ENCODE data around the gene CFAP73. TPM values are rescaled to one million over a fixed set of nuclear protein-coding genes. Genes with fewer than 3 reads are reported as not detected.

CFAP73 gene
- total RNA-seq, 1 donor = not detected

GRCh38 chr12:113164014-113164413 is 14.5 kb downstream of the CFAP73 start:
- H3K4me3 ChIP-seq (ENCODE audit: low read depth, low read length) = no peak overlapping the region
- DNase-seq (ENCODE audit: low read depth) = no peak
- no peak for TF ChIP-seq CTCF (IDR thresholded peaks at IDR 0.05; ENCODE audit: insufficient read depth, low read depth, low read length)

DNA sequence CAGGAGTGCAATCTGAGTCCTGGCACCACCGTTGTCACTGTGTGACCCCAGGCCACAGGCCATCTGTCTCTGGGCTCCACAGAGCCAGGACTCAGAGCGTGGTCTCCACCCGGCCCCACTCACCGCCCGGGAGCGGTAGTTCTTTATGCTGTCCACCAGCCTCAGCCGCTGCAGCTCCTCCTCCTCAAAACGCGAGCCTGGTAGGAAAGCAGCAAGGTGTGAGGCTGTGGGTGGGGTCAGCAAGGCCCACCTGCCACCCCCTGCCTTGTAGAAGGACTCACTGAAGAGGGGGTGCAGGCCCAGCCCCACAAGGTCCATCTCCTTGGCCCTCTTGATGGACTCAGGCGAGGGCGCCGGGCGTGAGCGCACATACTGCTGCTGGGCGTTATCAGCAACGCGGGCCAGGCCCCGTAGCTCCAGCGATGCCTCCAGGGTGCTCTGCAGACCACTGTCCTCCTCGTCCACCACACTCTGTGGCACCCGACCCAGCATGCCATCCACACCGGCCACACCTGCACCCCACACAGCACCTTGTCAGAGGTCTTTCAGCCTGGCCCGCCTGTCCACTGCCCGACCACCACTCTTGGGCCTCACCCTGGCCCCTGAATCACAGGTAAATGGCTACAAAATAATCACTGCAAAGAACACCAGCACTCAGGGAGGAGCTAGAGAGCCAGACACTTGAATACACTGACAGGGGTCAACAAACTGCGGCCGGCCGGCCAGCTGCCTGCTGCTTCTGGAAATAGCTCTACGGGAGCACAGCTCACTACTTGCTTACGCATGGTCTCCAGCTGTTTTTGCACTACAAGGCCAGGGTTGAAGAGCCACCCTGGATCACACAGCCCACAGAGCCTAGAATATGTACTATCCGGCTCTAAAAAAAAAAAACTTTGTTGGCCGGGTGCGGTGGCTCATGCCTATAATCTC is 16.3 kb downstream of the CFAP73 start:
- H3K4me3 ChIP-seq (ENCODE audit: low read depth, low read length) = no peak overlapping the region
- DNase-seq (ENCODE audit: low read depth) = no peak
- TF ChIP-seq CTCF (IDR thresholded peaks at IDR 0.05; ENCODE audit: insufficient read depth, low read depth, low read length) = no peak

DNA sequence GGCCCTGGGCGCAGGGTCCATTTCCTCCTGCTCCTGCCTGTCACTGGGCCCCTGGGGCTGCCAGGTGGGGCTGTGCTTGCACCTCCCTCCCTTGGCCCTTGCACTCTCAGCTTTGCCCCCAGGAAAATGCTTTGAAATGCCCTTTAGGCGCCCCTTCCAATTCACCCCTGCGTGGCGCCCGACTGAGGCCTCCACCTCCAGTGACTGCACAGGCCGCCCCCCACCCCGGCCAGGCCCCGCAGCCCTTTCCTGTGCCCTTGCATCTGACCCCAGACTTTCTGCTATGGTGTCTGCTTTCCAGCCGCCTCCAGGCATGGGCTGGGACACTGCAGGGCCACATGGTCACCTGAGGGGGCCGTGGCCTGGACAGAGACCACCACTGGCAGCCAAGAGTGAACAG is 18.3 kb downstream of the CFAP73 start:
- TF ChIP-seq CTCF (IDR thresholded peaks at IDR 0.05; ENCODE audit: insufficient read depth, low read depth, low read length) = no peak
- DNase-seq (ENCODE audit: low read depth) = no peak
- no peak overlapping the region for H3K4me3 ChIP-seq (ENCODE audit: low read depth, low read length)

DNA sequence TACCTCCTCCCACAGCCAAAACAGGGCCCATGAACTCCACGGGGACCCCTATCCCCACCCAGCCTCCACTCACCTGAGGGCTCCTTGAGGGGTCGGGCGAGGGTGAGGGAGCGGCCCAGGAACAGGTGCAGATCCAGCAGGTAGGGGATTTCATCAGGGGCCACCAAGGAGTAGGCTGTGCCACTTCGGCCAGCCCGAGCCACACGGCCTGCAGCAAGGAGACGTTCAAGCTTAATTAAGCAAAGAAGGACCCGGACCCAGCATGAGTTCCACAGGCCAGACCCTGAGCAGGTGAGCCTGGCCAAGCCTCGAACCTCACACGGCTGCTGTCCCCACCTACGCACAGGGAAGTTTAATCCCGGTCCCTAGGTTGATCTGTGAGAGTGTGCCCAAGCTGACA is 20.2 kb downstream of the CFAP73 start:
- TF ChIP-seq CTCF (IDR thresholded peaks at IDR 0.05; ENCODE audit: insufficient read depth, low read depth, low read length) = no peak
- DNase-seq (ENCODE audit: low read depth) = no peak
- H3K4me3 ChIP-seq (ENCODE audit: low read depth, low read length) = no peak overlapping the region

- DNase-seq (ENCODE audit: low read depth) = no peak
- no peak overlapping the region for H3K4me3 ChIP-seq (ENCODE audit: low read depth, low read length)
- TF ChIP-seq CTCF (IDR thresholded peaks at IDR 0.05; ENCODE audit: insufficient read depth, low read depth, low read length) = no peak
Measured at GRCh38 chr12:113170457-113170856, 20.9 kb downstream of the CFAP73 start.

DNA sequence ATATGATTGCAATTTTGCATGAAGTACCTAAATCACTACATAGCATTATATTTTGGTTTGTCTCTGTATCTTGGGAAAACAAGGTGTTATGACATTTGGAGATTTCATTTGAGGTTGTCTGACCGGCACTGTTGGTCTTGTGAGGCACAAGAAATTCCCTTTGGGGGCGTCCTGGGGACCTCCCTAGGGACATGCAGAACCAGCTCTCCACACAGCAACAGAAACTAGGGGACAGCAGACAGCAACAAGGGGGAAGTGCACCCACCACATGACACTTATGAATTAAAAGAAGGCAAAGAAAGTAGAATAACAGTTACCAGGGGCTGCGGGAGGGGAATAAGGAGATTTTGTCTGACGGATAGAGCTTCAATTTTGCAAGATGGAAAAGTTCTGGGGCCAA is 21.4 kb downstream of the CFAP73 start:
- no peak overlapping the region for H3K4me3 ChIP-seq (ENCODE audit: low read depth, low read length)
- no peak for DNase-seq (ENCODE audit: low read depth)
- no peak for TF ChIP-seq CTCF (IDR thresholded peaks at IDR 0.05; ENCODE audit: insufficient read depth, low read depth, low read length)

Data from fibroblast of villous mesenchyme (primary cell).